Measurements from ENCODE around the gene RNF126.
"Not testable (repeated sequence)": the region's sequence is repeated elsewhere in the genome, so short reads cannot be mapped to it uniquely, and the experiment has no call there.

Gene RNF126

GRCh38 chr19:609004-609346 is 54.0 kb downstream of the RNF126 start:
- DNase-seq: no peak

GRCh38 chr19:608155-609003 is 54.6 kb downstream of the RNF126 start:
- no peak for DNase-seq

GRCh38 chr19:607301-608154 is 55.5 kb downstream of the RNF126 start:
- DNase-seq: no peak

- DNase-seq: not testable (repeated sequence)
These were observed 57.7 kb downstream of the RNF126 start for GRCh38 chr19:605061-605971.

GRCh38 chr19:604355-604754 is 58.7 kb downstream of the RNF126 start:
- DNase-seq: no peak

- not testable (repeated sequence) for DNase-seq
These were observed 59.2 kb downstream of the RNF126 start for GRCh38 chr19:603779-604178.

GRCh38 chr19:603302-603639 is 59.7 kb downstream of the RNF126 start:
- DNase-seq: not testable (repeated sequence)

- no peak for DNase-seq
These were observed 60.4 kb downstream of the RNF126 start for GRCh38 chr19:602391-603301.

GRCh38 chr19:601790-602189 is 61.2 kb downstream of the RNF126 start:
- DNase-seq: no peak

- DNase-seq: no peak
These were observed 61.7 kb downstream of the RNF126 start for GRCh38 chr19:601310-601709.

Data from DMS79 treated with DMSO at 0.1 percent for 48 hours (cell line).